Tibial nerve (tissue), 4 donors: ENCODE measurements around the gene POLDIP2.

Experiments
- CTCF ChIP-seq, 5 experiments: fragments of 200-600 bp in 3 of 5; fragments of 450-650 bp in 2 of 5; sonication (generic) in 3 of 5; IDR thresholded peaks; one replicate each; pipeline ENCODE4 v1.5.1; 2016 to 2019; ENCODE audit warnings: antibody characterized with exemption in 5 of 5, mild to moderate bottlenecking in 3 of 5, moderate library complexity in 2 of 5
- EP300 ChIP-seq, 2 donors: sonication (generic); formaldehyde crosslinking; IDR thresholded peaks; one replicate each; pipeline ENCODE4 v1.6.1; 2017; ENCODE audit warnings: antibody characterized with exemption in 2 of 2, mild to moderate bottlenecking in 1 of 2
- POLR2A ChIP-seq, 2 donors: fragments of 450-650 bp; IDR thresholded peaks; one replicate each; pipeline ENCODE4 v1.6.1; 2017; ENCODE audit warnings: antibody characterized with exemption in 2 of 2, mild to moderate bottlenecking in 2 of 2, moderate library complexity in 2 of 2

- TF ChIP-seq CTCF (IDR thresholded peaks at IDR 0.05) (no peak), POLR2A (IDR thresholded peaks at IDR 0.05) (no peak), EP300 (IDR thresholded peaks at IDR 0.05) (no peak)
These were observed 39.9 kb upstream of the POLDIP2 start for GRCh38 chr17:28397275-28397674.
